HAP-1 (cell line): ENCODE measurements around the gene PRR7.
A peak's percentile ranks its signal among the peaks of the same experiment; 100 is the strongest.

Source experiments
- DNase-seq, 2 experiments: peaks; one replicate each; pipeline ENCODE4 v3.0.0-alpha.2; 2016 to 2020; ENCODE audit warnings: low spot score in 2 of 2
- H3K27me3 ChIP-seq: fragments of 250-450 bp; sonication (Bioruptor Pico); 2 replicates; pipeline ENCODE4 v1.5.1; 2020; ENCODE audit warnings: low read depth, mild to moderate bottlenecking, moderate library complexity
- H3K36me3 ChIP-seq: fragments of 250-450 bp; sonication (Bioruptor Pico); replicated peaks from 2 replicates; pipeline ENCODE4 v1.5.1; 2020; ENCODE audit warnings: mild to moderate bottlenecking
- H3K4me1 ChIP-seq: fragments of 250-450 bp; sonication (Bioruptor Pico); 2 replicates; pipeline ENCODE4 v1.5.1; 2020; ENCODE audit warnings: mild to moderate bottlenecking
- H3K4me3 ChIP-seq: fragments of 250-450 bp; sonication (Bioruptor Pico); 2 replicates; pipeline ENCODE4 v1.5.1; 2020; ENCODE audit warnings: mild to moderate bottlenecking, moderate library complexity
- H3K9me3 ChIP-seq: fragments of 250-450 bp; sonication (Bioruptor Pico); 2 replicates; pipeline ENCODE4 v1.5.1; 2020; ENCODE audit warnings: mild to moderate bottlenecking, moderate library complexity
- in situ Hi-C: fragments of 300-500 bp; cut with MboI; formaldehyde crosslinking; loops from 3 replicates; pipeline ENCODE4 v1.14.3; 2020; ENCODE audit warnings: low sequenced_read_pairs, inconsistent platforms, mixed read lengths

Gene PRR7

DNA sequence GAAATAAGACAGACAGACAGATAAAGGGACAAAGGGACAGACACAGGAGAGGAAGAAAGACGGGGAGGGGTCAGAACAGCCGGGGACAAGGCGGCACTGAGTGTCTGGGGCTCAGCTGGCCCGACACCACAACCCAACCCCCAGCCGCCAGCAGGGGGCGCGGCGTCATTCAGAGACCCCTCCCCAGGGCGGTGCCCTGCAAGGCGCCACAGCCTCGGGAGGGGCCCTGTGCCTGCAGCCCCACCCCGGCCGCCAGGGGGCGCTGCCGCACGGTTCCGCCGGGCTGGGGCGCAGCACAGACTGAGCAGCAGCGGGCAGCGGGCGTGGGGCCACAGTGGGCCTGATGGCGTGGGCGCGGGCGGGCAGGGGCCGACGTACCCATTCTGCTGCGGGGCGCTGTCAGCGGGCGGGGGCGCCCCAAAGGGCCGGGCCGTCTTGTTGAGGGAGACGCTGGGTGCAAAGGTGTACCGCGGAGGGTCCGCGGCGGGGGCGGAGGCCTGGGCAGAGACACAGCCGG lies 44.9 kb downstream of the PRR7 start:
- no peaks in the 10 kb centered on the region for H3K27me3 ChIP-seq
- no peaks in the 10 kb centered on the region for H3K9me3 ChIP-seq
- in situ Hi-C loops, result no loop called here
- peaks cover 79% of the 10 kb centered on the region for H3K36me3 ChIP-seq
- peak in 1 of 2 experiments; percentile 74 for DNase-seq
- H3K4me1 ChIP-seq, result peaks cover 17% of the 10 kb centered on the region
- no peak overlapping the region for H3K4me3 ChIP-seq

GRCh38 chr5:177491983-177492746 lies 45.6 kb downstream of the PRR7 start:
- no peaks in the 10 kb centered on the region for H3K9me3 ChIP-seq
- H3K27me3 ChIP-seq, result no peaks in the 10 kb centered on the region
- peaks cover 76% of the 10 kb centered on the region for H3K36me3 ChIP-seq
- in situ Hi-C loops, result no loop called here
- no peak overlapping the region for H3K4me3 ChIP-seq
- no peak for DNase-seq
- peaks cover 18% of the 10 kb centered on the region for H3K4me1 ChIP-seq

- Histone ChIP-seq H3K36me3 (peaks cover 70% of the 10 kb centered on the region), H3K4me1 (peaks cover 19% of the 10 kb centered on the region), H3K27me3 (no peaks in the 10 kb centered on the region), H3K9me3 (no peaks in the 10 kb centered on the region), H3K4me3 (no peak overlapping the region)
- in situ Hi-C loops, result no loop called here
- no peak for DNase-seq
Measured at GRCh38 chr5:177492841-177493240, 46.2 kb downstream of the PRR7 start.

GRCh38 chr5:177493795-177494345 lies 47.3 kb downstream of the PRR7 start:
- H3K9me3 ChIP-seq, result no peaks in the 10 kb centered on the region
- H3K36me3 ChIP-seq, result peaks cover 59% of the 10 kb centered on the region
- no peaks in the 10 kb centered on the region for H3K27me3 ChIP-seq
- in situ Hi-C loops, result no loop called here
- peaks cover 25% of the 10 kb centered on the region for H3K4me1 ChIP-seq
- H3K4me3 ChIP-seq, result no peak overlapping the region
- no peak for DNase-seq

- Histone ChIP-seq H3K4me1 (peaks cover 25% of the 10 kb centered on the region), H3K4me3 (no peak overlapping the region), H3K27me3 (no peaks in the 10 kb centered on the region), H3K36me3 (peaks cover 52% of the 10 kb centered on the region), H3K9me3 (no peaks in the 10 kb centered on the region)
- in situ Hi-C loops, result no loop called here
- DNase-seq, result peak in 1 of 2 experiments; percentile 58
Measured at GRCh38 chr5:177494346-177495195, 48.0 kb downstream of the PRR7 start.

- Histone ChIP-seq H3K4me3 (peak overlapping the region; percentile 71), H3K36me3 (peaks cover 45% of the 10 kb centered on the region), H3K4me1 (peaks cover 25% of the 10 kb centered on the region), H3K9me3 (no peaks in the 10 kb centered on the region), H3K27me3 (no peaks in the 10 kb centered on the region)
- in situ Hi-C loops, result no loop called here
- DNase-seq, result peak in 1 of 2 experiments; percentile 77
Measured at GRCh38 chr5:177495243-177496060, 48.8 kb downstream of the PRR7 start.

- no peaks in the 10 kb centered on the region for H3K9me3 ChIP-seq
- peaks cover 38% of the 10 kb centered on the region for H3K36me3 ChIP-seq
- H3K4me3 ChIP-seq, result peak overlapping the region; percentile 71
- in situ Hi-C loops, result no loop called here
- H3K4me1 ChIP-seq, result peaks cover 25% of the 10 kb centered on the region
- no peaks in the 10 kb centered on the region for H3K27me3 ChIP-seq
- DNase-seq, result peak in 1 of 2 experiments; percentile 60
Measured at GRCh38 chr5:177496070-177496726, 49.6 kb downstream of the PRR7 start.

GRCh38 chr5:177496727-177497291 lies 50.2 kb downstream of the PRR7 start:
- H3K27me3 ChIP-seq, result no peaks in the 10 kb centered on the region
- H3K36me3 ChIP-seq, result peaks cover 33% of the 10 kb centered on the region
- H3K4me1 ChIP-seq, result peaks cover 25% of the 10 kb centered on the region
- peak; percentile 89 to 91 for DNase-seq
- in situ Hi-C loops, result no loop called here
- peak overlapping the region; percentile 71 for H3K4me3 ChIP-seq
- H3K9me3 ChIP-seq, result no peaks in the 10 kb centered on the region

DNA sequence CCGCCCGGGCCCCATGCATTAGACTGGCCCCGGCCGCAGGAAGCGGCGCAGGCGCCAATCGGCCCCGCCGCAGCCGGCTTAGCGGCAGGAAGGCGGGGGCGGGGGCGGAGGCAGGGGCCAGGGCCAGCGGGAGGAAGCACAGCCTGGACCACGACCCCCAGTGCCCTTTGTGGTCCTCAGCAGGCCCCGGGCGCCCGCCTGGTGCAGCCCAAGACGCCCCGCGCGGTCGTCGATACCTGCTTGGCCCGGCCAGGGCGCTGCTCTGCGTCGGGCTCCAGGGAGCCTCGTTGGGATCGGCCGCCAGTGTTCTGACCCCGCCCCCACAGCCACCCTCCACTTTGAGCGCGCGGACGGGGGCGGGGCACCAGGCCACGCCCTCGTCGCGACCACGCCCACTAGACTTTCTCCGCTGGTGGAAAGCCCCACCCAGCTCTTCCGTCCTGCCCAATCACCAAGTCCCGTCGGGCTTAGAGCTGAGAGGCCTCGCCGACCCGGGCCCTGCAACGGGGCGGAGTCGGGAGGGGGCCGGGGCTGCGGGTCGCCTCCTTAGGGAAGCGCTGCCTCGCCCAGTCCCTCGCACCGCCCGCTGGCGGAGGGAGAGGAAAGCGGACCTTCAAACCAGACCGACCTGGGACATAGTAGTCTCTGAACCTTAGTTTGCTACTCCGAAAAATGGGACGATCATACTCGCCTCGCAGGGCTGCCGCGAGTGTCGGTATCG lies 50.8 kb downstream of the PRR7 start, which contains the start of gene PDLIM7:
PDLIM7 (minus strand) TSS at position 313 of the 721 bp plus-strand sequence. CDS start 1,092 bp downstream, outside the sequence.
- Histone ChIP-seq H3K4me3 (peak within 1 kb of the TSS; percentile 71), H3K36me3 (peaks cover 28% of the 10 kb centered on the region), H3K27me3 (no peaks in the 10 kb centered on the region), H3K9me3 (no peaks in the 10 kb centered on the region), H3K4me1 (peaks cover 25% of the 10 kb centered on the region)
- in situ Hi-C loops, result no loop called here
- DNase-seq, result peak; percentile 93 to 97

- in situ Hi-C loops, result no loop called here
- Histone ChIP-seq H3K9me3 (no peaks in the 10 kb centered on the region), H3K27me3 (no peaks in the 10 kb centered on the region), H3K4me3 (peak overlapping the region; percentile 71), H3K4me1 (peaks cover 25% of the 10 kb centered on the region), H3K36me3 (peaks cover 22% of the 10 kb centered on the region)
- peak in 1 of 2 experiments; percentile 47 for DNase-seq
Measured at GRCh38 chr5:177498013-177498787, 51.6 kb downstream of the PRR7 start.

DNA sequence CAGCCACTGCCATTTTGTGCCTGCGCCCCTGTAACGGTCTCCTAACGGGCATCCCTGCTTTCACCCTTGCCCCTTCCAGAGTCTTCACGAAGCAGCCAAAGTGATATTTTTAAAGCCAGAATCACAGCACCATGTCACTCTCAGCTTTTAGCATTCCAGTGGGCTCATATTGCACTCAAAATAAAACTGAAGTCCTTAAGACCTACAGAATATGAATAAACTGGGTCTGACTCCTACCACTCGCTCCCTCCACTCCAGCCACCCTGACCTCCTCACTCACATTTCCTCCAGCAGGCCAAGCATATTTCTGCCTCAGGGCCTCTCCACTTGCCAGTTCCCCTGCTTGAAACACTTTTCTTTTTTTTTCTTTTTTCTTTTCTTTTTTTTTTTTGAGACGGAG lies 53.2 kb downstream of the PRR7 start:
- in situ Hi-C loops, result no loop called here
- DNase-seq, result no peak
- peaks cover 14% of the 10 kb centered on the region for H3K36me3 ChIP-seq
- H3K27me3 ChIP-seq, result no peaks in the 10 kb centered on the region
- no peak overlapping the region for H3K4me3 ChIP-seq
- peaks cover 24% of the 10 kb centered on the region for H3K4me1 ChIP-seq
- no peaks in the 10 kb centered on the region for H3K9me3 ChIP-seq
